Measurements from ENCODE around the gene SLC13A3.
A peak's percentile ranks its signal among the peaks of the same experiment; 100 is the strongest.

Gene SLC13A3

DNA sequence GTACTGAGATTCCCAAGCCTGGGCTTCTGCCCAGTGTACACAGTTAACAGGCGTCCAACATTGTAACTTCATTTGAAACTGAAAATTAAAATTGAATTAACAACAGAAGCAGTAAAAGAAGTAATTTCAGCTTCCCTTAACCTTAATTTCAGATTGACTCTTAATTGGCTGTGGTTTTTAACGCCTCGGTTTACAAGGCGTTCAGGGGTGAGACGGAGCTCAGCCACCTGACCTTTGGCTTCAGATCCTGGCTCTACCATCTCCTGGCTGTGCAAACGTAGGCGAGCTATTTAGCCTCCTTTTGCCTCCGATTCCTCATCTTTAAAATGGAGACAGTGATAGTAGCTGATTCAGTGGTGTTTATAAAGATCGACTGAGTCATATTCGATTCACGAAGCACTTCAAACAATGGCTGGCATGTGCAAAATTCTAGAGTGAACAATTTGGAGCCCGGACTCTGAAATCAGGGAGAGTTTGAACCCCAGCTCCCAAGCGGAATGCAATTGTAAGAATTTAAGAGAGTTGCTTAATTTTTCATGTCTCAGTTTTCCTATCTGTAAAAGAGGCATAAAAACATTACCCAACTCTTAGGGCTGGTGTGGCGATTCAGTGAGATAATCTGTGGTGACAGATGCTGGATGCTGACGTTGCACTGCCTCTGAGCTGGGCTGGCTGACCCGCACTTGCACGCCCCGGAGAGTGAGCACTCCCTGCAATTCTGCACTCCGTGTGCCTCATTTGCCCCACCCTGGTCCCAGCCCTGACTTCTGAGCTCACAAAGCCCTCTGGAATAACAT lies 77.3 kb downstream of the SLC13A3 start:
- DNase-seq, result no peak

DNA sequence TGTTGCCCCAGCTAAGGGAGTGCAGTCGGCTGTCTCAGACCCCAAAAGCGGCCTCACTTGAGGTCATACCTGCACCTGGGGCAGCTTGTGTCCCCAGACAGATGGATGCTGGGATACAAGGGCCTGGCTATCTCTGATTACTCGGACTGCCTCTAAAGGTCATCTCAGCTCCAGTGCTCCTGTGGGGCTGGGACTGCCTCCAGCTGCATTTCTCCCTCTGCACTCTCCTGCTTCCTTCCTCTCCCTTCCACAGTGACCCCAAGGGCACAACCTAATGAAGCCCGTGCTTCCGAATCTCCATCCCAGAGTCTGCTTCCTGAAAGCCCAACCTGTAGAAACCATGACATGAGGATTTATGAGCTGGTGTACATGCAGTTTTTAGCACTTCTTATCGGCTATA lies 78.0 kb downstream of the SLC13A3 start:
- DNase-seq, result no peak

DNA sequence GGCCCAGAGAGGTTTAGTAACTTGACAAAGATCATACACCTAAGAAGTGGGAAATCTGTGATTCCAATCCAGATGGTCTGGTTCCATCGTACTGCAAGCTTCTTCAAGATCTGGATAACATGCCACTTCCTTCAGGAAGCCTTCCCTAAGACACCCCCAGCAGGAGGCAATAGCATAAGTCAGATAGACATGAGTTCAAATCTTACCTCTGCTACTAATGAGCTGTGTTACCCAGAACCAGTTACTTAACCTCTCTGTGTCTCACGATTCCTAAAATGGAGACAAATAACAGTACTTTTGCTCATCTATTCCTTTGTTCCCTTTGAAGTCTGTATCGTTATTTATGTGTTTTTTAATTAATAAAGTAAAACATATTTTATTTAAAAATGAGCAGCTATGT lies 78.5 kb downstream of the SLC13A3 start:
- no peak for DNase-seq

DNA sequence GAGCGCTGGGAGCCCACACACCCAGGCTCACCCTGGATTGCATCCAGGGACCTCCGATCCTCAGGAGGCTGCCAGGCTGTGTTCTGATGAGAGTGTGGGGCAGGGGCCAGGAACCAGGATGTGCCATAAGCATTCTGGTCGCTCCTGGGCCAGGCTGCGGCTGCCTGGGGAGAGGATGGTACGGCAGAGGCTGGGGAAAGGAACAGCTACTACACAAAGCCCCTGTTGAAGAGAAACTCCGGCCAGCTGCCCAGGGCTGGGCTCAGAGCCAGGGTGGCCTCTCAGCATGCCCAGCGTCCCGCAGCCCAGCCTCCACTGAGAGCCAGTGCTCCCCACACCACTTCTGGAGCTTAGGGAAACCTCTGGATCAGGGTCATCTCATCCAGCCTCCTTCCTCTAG lies 79.1 kb downstream of the SLC13A3 start:
- peak; percentile 4 for DNase-seq

DNA sequence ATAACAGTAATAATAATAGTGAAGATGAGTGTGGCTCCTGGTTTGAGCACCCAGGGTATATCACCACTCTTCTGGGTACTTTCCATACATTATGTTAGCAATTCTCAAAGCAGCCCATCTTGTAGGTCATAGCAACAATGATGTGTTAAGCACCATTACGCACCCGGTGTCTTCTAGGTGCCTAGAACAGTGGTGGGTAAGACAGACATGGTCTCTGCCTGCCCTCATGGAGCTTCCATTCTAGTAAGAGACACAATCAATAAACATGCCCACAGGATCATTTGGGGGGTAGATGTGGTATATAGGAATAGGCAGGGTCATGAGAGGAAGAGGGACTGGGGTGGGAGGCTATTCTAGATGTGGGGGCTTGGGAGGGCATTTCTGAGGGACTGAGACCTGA lies 79.8 kb downstream of the SLC13A3 start:
- DNase-seq, result no peak

DNA sequence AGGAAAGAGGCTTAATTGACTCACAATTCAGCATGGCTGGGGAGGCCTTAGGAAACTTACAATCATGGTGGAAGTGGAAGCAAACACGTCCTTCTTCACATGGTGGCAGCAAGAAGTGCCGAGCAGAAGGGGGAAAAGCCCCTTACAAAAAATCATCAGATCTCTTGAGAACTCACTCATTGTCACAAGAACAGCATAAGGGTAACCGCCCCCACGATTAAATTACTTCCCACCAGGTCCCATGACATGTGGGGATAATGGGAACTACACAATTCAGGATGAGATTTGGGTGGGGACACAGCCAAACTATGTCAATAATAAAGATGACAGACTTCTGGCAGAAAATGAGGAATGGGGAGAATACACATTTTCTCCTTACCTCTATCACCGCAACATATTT lies 80.3 kb downstream of the SLC13A3 start:
- no peak for DNase-seq

DNA sequence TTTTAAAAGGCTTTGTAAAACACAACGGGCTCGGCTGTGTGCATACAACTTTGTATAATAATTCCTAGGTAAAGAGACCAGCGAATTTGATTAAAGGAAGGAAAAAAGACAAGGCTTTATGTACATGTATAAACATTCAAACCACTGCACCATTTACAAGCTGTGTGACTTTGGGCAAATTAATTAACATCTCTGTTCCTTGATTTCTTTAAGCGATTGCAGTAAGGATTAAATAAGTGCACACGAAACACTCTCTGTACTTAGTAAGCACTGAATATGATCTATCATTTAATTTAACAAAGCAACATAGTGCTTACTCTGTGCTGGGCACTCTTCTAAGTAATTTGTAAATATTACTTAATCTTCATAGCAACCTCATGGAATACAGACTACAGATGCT lies 81.3 kb downstream of the SLC13A3 start:
- no peak for DNase-seq

DNA sequence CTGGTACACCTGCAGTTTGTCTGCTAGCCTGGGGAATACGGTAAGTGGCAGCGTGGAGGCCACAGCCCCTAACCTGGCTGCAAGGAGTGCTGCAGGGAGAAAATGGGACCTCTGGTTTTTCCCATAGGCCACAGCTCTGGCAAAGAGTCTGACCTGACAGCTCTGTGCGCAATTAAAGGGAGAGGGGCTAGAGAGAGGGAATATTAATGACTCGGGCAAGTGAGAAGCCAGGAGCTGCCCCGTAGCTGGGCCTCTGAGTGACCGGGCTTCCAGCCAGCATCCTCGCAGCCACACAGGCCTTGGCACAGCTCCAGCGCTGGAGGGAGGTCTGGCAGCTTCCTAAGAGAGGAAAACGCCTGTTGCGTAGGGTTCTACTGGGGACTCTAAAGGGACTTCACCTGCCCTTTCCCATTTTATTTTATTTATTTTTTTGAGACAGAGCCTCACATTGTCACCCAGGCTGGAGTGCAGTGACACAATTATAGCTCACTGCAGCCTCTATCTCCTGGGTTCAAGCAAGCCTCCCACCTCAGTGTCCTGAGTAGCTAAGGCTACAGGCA lies 82.6 kb downstream of the SLC13A3 start:
- peak; percentile 29 for DNase-seq

DNA sequence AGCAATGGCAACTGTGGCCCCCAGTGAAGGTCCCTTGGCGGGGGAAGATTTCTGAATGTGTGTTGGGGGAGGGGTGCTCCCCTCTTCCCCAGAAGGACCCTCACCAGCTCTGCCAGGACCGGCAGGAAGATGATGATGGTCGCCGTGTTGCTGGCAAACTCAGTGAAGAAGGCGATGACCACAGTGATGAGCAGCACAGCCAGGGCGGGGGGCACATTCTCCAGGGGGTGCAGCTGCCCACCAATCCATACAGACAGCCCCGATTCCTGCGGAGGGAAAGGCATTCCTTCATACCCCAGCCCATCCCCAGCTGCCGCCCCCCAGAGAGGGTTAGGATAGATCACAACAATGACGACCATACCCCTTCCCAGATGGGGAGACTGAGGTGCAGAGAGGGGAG lies 85.1 kb downstream of the SLC13A3 start:
- DNase-seq, result no peak

DNA sequence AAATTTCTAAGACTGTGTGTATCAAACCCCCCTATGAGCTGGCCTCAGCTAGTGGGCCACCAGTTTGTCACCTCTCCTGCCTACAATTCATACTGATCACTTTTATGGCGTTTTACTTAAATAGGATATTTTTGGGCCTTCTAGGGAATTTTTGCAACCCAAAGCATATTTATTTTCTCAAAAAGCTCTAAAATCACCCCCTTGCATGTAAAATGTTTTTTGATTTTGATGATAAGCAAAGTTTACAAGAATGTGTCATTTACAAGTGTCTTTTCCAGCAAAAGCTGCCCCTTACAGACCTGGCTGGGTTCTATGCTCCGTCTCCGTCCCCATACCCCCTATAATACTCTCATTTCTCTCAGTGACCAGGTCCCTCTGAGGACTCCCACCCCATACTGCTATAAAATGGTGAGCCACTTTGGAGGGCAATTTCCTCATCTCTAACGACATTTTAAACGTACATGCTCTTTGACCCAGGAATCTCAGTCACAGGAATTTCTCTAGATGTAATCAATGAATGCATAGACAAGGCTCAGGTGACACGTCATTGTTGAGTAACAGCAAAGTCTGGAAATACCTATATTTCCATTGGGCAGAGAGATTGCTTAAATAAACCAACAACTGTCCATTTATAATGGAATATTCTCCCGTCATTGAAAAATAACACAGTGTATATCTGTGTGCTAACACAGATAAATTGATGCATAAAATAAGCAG lies 86.9 kb downstream of the SLC13A3 start:
- no peak for DNase-seq

DNA sequence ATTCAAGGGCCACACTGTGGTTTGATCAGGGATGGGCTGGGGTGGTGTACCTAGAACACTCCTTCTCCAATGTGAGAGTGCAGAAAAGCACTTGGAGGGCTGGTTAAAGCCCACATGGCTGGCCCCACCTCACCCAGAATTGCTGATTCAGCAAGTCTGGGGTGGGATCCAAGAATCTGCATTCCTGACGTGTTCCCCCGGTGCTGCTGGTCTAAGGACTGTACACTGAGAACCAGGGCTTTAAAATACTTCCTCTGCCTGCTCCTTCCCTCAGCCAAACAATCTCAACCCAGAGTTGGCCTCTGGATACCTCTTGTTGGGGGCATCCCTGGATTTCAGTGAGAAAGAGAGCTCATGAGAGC lies 87.4 kb downstream of the SLC13A3 start:
- DNase-seq, result no peak

DNA sequence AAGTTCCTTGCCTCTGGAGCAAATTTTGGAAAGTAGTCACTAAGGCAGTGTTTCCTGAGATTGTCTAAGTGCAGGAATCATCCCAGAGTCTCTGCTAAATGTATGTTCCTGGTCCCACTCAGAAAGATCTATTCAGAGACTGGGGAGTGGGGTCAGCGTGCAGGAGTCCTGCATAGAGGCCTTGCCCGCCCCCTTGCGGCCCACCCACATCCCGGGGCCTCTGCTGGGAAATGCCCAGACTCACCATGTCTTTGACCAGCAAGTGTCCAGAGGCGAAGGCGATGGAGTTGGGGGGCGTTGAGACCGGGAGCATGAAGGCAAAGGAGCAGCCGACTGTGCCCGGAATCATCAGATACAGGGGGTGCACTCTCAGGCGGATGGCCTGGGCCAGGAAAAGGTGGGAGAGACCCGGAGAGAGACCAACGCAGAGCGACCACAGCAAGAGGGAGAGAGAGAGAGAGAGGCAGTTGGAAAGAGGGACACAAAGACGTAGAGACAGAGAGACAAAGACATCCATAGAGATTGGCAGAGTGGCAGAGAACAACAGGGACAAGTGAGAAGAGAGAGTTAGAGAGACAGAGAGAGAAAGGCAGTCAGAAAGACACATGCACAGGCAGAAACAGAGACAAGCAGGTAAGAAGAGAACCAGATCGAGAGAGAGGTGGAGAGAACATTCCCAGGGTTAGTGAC lies 87.9 kb downstream of the SLC13A3 start:
- DNase-seq, result no peak

DNA sequence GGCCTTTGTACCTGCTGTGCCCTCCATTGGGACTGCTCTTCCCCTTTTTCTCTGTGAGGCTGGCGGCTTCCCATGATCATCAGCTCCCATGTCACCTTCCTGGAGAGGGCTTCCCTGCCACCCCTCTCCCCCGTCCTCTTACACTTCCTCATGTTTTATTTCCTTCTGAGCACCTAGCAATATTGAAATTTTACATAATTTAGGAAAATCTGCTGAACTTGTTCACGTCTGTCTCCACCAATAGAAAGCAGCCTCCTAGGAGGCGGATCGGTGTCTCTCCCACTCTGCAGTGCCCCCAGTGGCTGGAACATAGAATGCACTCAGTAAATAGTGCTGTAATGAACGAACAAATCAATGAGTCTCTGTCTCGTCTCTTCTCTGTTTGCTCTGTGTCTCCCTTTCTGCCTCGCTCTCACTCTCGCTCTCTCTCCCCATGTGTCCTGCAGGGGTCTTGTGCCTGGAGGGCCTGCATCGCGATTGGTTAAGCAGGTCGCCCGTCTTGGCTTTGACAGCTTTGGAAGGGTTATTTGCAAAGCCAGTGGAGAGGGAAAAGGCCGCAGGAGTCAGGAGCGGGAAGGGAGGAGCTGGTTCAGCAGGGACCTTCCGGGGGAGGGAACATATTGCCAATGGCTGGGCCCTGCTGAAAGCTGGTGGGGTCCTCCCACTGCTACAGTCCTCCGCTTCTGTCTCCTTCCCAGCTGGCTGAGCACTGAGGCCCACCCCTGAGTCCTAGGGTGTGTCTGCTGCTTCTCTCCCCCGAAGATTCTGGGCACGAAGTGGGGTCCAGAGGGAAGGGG lies 88.7 kb downstream of the SLC13A3 start:
- DNase-seq, result peak; percentile 91

DNA sequence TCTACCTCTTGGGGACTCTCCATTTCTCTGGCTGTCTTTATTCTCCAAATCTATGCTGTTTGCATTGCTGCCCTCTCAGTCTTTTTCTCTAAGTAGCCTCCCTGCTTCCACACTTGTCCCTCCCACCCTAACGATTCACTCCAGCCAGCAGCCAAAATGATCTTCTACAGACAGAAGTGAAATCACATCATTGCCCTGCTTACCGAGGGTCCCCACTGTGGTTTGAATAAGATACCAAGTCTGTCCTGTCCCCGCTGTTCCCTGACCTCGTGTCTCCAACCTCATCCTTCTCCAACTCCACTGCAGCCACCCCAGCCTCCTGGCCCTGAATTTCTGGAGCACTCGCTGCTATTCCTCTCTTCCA lies 89.3 kb downstream of the SLC13A3 start:
- no peak for DNase-seq

DNA sequence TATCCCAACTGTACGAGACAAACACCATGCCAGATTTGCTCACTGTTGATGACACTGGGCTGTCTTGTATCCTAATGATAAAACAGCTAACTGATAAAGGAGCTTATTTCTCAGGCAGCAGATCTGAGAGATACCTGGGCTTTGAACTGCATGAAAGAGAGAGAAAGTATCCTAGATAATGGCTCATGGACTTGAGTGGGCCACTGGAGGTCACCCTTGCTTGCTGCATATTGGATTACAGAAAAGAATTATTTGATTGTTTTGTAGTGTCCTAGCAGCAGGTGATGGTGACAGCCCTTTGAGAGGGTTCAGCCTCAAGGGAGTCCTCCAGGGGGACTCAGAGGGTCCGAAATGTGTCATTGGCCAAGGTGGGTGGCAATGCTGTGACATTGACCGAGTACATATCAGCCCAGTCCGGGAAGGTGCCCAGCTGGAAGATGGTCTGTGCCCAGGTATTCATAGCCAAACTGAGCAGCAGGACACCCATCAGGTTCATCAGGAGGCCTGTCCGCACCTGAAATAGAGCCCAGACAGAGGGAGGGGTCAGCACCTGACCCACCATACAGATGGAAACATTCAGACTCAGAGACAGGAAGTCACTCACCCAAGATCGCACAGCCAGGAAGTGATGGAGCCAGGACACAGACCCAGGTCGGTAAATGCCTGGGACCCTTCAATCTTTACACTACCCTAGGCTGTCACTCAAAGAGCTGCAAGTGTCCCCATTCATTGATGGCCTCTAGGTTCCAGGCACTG lies 91.4 kb downstream of the SLC13A3 start:
- no peak for DNase-seq

DNA sequence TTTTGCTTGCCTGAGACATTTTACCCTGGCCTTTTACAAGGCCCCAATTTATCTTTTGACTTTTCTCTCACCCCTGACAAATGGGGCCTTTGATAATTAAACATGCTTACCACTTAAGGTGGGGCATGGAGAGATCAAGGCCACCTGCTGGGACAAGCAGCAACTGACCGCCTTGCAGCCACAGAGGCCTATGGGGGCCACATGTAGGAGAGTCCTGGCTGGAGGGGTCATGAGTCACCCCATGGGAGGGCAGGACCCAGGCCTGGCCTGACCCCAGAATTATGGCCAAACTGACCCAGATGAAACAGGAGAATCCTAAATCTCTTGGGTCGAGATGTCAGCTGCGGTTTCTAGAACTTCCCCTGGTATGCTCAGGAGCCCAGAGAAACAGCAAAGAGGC lies 92.3 kb downstream of the SLC13A3 start:
- no peak for DNase-seq

DNA sequence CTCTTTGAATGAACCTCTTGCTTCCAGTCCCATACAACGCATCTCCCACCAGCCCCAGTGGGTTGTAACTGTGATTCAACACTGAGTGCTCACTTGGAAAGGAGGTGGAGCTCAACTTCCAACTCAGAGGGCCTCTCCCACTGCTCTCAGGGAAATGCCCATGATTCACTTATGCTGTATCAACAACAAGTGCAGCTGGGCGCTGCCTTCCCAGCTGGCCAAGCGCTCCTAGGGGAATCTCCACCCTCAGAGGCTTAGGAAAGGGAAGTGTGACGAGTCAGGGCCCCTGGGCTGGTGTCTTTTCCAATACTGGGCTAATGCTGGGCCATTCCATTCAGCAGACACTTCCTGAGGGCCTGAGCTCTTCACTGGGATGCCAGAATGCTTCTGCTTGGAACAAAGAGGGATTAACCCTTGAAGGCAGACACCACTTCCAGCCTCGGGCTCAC lies 92.7 kb downstream of the SLC13A3 start:
- DNase-seq, result peak; percentile 12

DNA sequence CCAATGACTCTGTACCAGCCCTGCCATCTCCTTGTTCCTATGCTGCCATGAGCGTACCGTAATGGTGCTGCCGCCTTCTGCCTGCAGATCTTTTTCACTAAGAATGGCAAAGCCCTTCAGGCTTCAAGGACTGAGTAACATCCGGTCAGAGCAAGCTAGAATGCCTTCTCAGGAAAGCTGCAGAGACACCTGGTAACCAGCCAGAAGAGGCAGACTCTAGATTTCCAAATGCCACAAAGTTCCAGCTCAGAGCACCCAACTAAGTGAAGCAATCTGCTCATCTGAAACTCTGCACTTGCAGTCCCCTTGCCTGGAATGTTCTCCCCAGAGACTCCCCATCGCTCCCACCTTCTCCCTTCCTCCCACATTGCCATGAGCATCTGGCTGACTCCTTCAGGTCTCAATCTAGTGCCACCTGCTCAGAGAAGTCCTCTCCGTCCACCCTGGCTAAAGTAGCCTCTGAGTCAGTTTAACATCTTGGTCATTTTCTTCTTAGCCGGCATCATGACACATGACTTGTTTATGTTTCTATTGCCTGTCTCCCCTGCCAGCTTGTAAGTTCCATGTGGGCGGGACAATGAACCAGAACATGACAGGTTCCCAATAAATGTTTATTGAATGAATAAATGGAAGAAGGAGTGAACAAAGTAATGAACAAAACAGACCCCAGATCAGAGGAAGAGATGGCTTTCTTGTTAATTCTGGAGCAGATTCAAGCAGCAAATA lies 93.9 kb downstream of the SLC13A3 start:
- DNase-seq, result no peak

DNA sequence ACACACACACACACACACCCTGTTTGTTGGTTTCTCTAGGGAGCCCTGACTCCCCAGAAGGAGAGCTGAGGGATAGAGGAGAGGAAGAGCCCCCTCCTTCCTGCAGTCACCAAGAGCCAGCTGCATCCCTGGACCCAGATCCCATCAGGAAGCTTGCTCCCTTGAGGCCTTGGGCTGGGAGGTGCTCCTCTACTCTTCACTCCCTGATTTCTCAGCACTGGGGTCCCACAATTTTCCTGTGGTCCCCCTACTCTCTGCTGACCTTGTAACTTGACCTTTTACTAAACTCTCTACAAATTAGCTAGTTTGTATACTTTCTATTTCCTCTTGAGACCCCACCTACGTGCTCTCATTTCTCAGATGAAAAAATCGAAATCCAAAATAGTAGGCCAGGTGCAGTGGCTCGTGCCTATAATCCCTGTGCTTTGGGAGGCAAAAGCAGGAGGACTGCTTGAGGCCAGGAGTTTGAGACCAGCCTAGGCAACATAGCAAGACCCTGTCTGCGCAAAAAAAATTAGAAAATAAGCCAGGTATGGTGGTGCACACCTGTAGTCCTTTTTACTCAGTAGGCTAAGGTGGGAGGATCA lies 95.8 kb downstream of the SLC13A3 start:
- DNase-seq, result no peak

DNA sequence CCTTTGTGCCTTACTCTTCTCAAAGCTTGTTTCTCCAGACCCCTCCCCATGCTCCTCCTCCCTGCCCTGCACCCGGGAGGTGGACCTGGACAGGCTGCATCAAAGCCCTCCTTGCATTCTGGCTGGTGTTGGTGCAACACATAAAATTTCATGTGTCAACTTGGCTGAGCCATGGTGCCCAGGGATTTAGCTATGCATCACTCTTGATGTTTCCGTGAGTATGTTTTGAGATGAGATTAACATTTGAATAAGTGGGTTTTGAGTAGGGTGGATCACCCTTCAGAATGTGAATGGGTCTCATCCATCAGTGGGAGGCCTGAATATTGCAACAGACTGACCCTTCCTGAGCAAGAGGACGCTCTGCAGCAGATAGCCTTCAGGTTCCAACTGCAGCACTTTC lies 96.4 kb downstream of the SLC13A3 start:
- DNase-seq, result no peak

DNA sequence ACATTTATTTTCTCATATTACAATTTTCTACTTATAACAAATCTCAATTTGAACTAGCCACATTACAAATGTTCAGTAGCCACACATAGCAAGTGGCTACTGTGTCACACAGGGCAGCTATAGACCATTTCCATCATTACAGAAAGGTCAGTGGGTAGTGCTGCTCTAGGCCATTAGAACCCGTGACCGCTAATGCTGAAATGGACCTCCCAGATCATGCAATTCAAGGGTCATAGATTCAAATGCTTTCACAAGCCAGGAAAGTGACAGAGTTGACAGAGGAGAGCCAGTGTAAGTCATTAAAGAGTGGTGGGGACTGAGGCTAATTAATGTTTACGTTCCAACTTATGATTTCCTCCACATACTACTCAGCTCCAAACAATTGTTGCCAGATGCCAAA lies 97.3 kb downstream of the SLC13A3 start:
- DNase-seq, result no peak

Data from retina (tissue), 1 donor.